B cell (primary cell): Measurements from ENCODE around the gene COBL.

ENCODE experiments used
- CTCF ChIP-seq: fragments of 200-600 bp; IDR thresholded peaks from one replicate; pipeline ENCODE4 v1.8.0; 2022; ENCODE audit warnings: antibody characterized with exemption, mild to moderate bottlenecking
- EZH2 ChIP-seq: IDR thresholded peaks from 2 replicates; pipeline ENCODE4 v1.6.1; 2012; ENCODE audit warnings: borderline replicate concordance, low read depth, mild to moderate bottlenecking, moderate library complexity, low read length; ENCODE audit not compliant: insufficient read depth, poor library complexity, severe bottlenecking

GRCh38 chr7:51071427-51071826 lies 245.2 kb downstream of the COBL start:
- TF ChIP-seq CTCF (no peak), EZH2 (no peak)
